ENCODE data around the gene NOP53.

- TF ChIP-seq, protein P1, sequence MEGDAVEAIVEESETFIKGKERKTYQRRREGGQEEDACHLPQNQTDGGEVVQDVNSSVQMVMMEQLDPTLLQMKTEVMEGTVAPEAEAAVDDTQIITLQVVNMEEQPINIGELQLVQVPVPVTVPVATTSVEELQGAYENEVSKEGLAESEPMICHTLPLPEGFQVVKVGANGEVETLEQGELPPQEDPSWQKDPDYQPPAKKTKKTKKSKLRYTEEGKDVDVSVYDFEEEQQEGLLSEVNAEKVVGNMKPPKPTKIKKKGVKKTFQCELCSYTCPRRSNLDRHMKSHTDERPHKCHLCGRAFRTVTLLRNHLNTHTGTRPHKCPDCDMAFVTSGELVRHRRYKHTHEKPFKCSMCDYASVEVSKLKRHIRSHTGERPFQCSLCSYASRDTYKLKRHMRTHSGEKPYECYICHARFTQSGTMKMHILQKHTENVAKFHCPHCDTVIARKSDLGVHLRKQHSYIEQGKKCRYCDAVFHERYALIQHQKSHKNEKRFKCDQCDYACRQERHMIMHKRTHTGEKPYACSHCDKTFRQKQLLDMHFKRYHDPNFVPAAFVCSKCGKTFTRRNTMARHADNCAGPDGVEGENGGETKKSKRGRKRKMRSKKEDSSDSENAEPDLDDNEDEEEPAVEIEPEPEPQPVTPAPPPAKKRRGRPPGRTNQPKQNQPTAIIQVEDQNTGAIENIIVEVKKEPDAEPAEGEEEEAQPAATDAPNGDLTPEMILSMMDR (IDR thresholded peaks at IDR 0.05) = no peak
- TF ChIP-seq EP300 (IDR thresholded peaks at IDR 0.05) = no peak
- no peak for TF ChIP-seq POLR2AphosphoS5 (IDR thresholded peaks at IDR 0.05)
- TF ChIP-seq POLR2A (IDR thresholded peaks at IDR 0.05) = no peak
These were observed 16.2 kb downstream of the NOP53 start for GRCh38 chr19:47761566-47761965.

All from sigmoid colon (tissue), 4 donors.